H1 (cell line): ENCODE measurements around the gene DCUN1D3. TPM values are rescaled to one million over a fixed set of nuclear protein-coding genes. Genes with fewer than 3 reads are reported as not detected.

Experiments used
- CREB1 ChIP-seq: IDR thresholded peaks from 2 replicates; pipeline ENCODE4 v1.6.1; 2012; ENCODE audit warnings: inconsistent platforms
- EP300 ChIP-seq, 2 experiments: IDR thresholded peaks; 1 replicate in 1 of 2; 2 replicates in 1 of 2; pipeline ENCODE4 v1.6.1; 2011 to 2012; ENCODE audit warnings: low read depth in 2 of 2, low read length in 2 of 2, mild to moderate bottlenecking in 2 of 2, borderline replicate concordance in 1 of 2, inconsistent platforms in 1 of 2, moderate library complexity in 1 of 2
- FOSL1 ChIP-seq: IDR thresholded peaks from 2 replicates; pipeline ENCODE4 v1.6.1; 2011; ENCODE audit warnings: mild to moderate bottlenecking, low read depth, low read length, moderate library complexity; ENCODE audit not compliant: insufficient read depth
- HDAC2 ChIP-seq, 2 experiments: fragments of 300-600 bp in 1 of 2; sonication (generic) in 1 of 2; IDR thresholded peaks; 2 replicates each; pipeline ENCODE4 v1.6.1; 2011 to 2012; ENCODE audit warnings: low read depth in 2 of 2, low read length in 2 of 2, mild to moderate bottlenecking in 2 of 2, moderate library complexity in 2 of 2, borderline replicate concordance in 1 of 2, inconsistent platforms in 1 of 2
- KDM4A ChIP-seq: IDR thresholded peaks from one replicate; pipeline ENCODE4 v1.7.1; 2012; ENCODE audit warnings: low read depth, mild to moderate bottlenecking, moderate library complexity, low read length, inconsistent platforms; ENCODE audit not compliant: severe bottlenecking
- KDM5A ChIP-seq: fragments of 200-600 bp; IDR thresholded peaks from 2 replicates; pipeline ENCODE4 v1.7.1; 2012; ENCODE audit warnings: mild to moderate bottlenecking, low read length, inconsistent platforms, mixed read lengths
- POLR2A ChIP-seq, 2 experiments: IDR thresholded peaks; 1 replicate in 1 of 2; 2 replicates in 1 of 2; pipeline ENCODE4 v1.6.1; 2011; ENCODE audit warnings: low read depth in 2 of 2, low read length in 2 of 2, mild to moderate bottlenecking in 2 of 2; ENCODE audit errors: control extremely low read depth in 1 of 2
- POU5F1 ChIP-seq: IDR thresholded peaks from 2 replicates; pipeline ENCODE4 v1.6.1; 2011; ENCODE audit warnings: low read depth, mild to moderate bottlenecking, low read length, moderate library complexity
- SP2 ChIP-seq: IDR thresholded peaks from 2 replicates; pipeline ENCODE4 v1.6.1; 2012; ENCODE audit warnings: mild to moderate bottlenecking, low read length, inconsistent platforms
- polyA plus RNA-seq, 7 experiments: library from polyadenylated mRNA; depleted of rRNA in 3 of 7; stranded (reverse) in 5 of 7; unstranded in 2 of 7; fragments of >200 nt in 5 of 7; fragments of 200-250 nt in 2 of 7; gene quantifications; 1 replicate in 5 of 7; 2 replicates in 1 of 7; 4 replicates in 1 of 7; pipeline versions ENCODE4 v1.2.1 to v1.2.3, GENCODE V29; 2011 to 2013; ENCODE audit warnings: missing spikeins in 2 of 7, mixed read lengths in 2 of 7
- total RNA-seq: library from RNA; stranded (reverse); fragmentation: NEBNext Ultra II Directional; extraction: Animal tissue kit (Norgen Biotek cat#: 25700); gene quantifications from 2 replicates; pipeline ENCODE4 v1.2.1, GENCODE V29; 2021

Gene DCUN1D3
- total and polyA plus RNA-seq, 2 of the 8 experiments (the other 6 are each of a cell fraction or from before 2014, with no cell fraction given): 3.5 to 18.2 TPM

DNA sequence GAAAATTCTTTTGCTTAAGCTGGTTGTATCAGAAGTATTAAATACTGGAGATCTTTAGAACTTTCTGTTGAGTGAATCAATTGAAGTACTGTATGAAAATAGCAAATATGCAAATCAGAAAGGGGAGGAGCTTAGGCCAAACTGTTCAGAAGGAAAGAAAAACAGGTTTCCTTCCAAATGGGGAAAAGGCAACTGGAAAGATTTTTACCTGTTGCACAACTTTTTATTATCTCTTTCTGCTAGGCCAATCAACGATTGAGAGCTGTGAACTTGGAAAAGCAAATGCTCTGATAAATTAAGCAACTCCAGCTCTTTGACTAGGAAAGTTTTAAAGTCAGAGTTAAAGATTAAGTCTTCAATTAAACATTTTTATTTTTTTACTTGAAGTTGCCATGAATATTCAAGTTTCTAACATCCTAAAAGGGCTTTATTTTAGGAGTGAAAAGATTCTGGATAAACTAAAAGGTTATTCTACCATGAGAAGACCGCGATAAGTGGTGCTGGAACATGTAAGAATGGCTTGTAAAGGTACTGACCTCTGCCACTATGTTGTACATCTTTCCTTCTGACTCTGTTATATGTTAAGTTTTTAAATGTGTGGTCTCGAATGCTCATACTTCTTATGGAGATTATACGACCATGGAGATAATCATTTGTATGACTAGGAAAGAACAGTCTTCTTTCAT is 16.5 kb downstream of the DCUN1D3 start (continued):
- TF ChIP-seq KDM4A (no peak), CREB1 (no peak), EP300 (IDR thresholded peaks at IDR 0.05; ENCODE audit: borderline replicate concordance in 1 of 2, low read depth in 2 of 2, low read length in 2 of 2) (no peak), FOSL1 (no peak), POLR2A (IDR thresholded peaks at IDR 0.05; ENCODE audit: control extremely low read depth in 1 of 2, low read depth in 2 of 2, low read length in 2 of 2) (no peak), HDAC2 (IDR thresholded peaks at IDR 0.05; ENCODE audit: borderline replicate concordance in 1 of 2, low read depth in 2 of 2, low read length in 2 of 2) (no peak), SP2 (no peak), POU5F1 (no peak), KDM5A (no peak)
